Measurements from ENCODE around the gene PTPRO.

The PTPRO gene

GRCh38 chr12:15372352-15372751, 50.0 kb downstream of the PTPRO start:
- DNase-seq (ENCODE audit: low spot score in 2 of 2), result no peak
- H3K36me3 ChIP-seq (replicated peaks), result no peaks in the 10 kb centered on the region
- H3K27me3 ChIP-seq (ENCODE audit: low read depth), result no peaks in the 10 kb centered on the region
- no peak overlapping the region for H3K4me3 ChIP-seq
- no peaks in the 10 kb centered on the region for H3K9me3 ChIP-seq
- H3K4me1 ChIP-seq, result no peaks in the 10 kb centered on the region
- in situ Hi-C loops (cut with MboI; ENCODE audit: low sequenced_read_pairs), result no loop called here

DNA sequence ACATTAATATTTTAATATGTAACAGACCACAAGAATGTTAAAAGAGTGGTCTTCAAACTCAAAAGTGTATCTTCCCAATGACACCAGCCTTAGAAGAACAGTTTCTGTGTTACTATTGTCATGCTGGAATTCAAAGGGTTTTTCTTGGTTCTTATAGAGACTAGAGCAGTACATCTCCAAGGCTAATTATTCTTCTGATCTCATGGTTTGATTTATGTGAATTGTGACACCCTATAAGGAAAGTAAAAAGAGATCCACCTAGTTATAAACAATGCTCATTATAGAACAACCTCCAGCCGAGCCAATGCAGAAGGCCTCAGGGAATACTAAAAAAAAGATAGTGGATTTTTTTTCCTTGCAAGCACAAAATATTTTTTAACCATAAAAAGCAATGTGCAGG, 65.5 kb downstream of the PTPRO start:
- in situ Hi-C loops (cut with MboI; ENCODE audit: low sequenced_read_pairs), result no loop called here
- no peak overlapping the region for H3K4me3 ChIP-seq
- no peaks in the 10 kb centered on the region for H3K9me3 ChIP-seq
- no peak for DNase-seq (ENCODE audit: low spot score in 2 of 2)
- no peaks in the 10 kb centered on the region; the same call in 1 of the 2 replicates for H3K27me3 ChIP-seq (ENCODE audit: low read depth)
- H3K36me3 ChIP-seq (replicated peaks), result no peaks in the 10 kb centered on the region
- H3K4me1 ChIP-seq, result no peaks in the 10 kb centered on the region

DNA sequence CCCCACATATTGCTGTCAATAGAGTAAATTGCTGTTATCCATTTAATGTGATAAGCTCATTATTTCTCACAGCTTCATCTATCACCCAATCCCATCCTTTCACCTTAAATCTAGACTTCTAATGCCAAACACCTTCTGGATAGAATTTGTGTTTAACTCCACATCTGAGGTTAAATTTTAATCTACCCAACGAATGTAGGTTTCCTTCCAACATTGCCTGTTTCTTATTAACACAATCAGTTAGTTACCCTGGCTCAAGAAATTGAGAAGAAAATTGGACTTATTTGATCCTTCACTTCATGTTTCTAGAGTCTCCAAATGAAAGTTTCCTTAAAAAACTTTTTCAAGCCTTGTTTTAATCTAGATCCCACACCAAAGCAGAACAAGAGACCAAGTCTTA, 67.3 kb downstream of the PTPRO start:
- Histone ChIP-seq H3K27me3 (ENCODE audit: low read depth) (no peaks in the 10 kb centered on the region; the same call in 1 of the 2 replicates), H3K9me3 (no peaks in the 10 kb centered on the region), H3K4me1 (no peaks in the 10 kb centered on the region), H3K4me3 (no peak overlapping the region), H3K36me3 (replicated peaks) (no peaks in the 10 kb centered on the region)
- in situ Hi-C loops (cut with MboI; ENCODE audit: low sequenced_read_pairs), result no loop called here
- no peak for DNase-seq (ENCODE audit: low spot score in 2 of 2)

DNA sequence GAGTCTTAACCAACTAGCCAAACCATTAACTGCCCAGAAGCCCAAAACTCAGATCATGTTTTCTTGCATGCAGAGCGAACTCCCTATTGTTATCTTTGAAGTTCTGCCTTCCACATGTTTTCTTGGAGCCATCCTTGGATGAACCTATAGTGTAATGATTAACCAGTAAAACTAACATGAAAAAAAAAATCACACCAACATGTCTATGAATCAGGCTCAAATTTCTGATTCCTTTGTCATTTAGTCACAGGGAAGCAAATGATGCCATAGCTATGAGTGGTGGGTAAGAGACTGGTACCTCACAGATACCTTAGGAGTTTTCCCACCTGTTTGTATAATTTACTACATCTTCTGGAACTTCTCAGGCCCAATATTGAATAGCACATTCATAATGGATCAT, 70.7 kb downstream of the PTPRO start:
- H3K4me3 ChIP-seq, result no peak overlapping the region
- in situ Hi-C loops (cut with MboI; ENCODE audit: low sequenced_read_pairs), result no loop called here
- no peaks in the 10 kb centered on the region for H3K36me3 ChIP-seq (replicated peaks)
- no peaks in the 10 kb centered on the region for H3K4me1 ChIP-seq
- no peaks in the 10 kb centered on the region for H3K9me3 ChIP-seq
- DNase-seq (ENCODE audit: low spot score in 2 of 2), result no peak
- no peaks in the 10 kb centered on the region; the same call in none of the 2 replicates for H3K27me3 ChIP-seq (ENCODE audit: low read depth)

DNA sequence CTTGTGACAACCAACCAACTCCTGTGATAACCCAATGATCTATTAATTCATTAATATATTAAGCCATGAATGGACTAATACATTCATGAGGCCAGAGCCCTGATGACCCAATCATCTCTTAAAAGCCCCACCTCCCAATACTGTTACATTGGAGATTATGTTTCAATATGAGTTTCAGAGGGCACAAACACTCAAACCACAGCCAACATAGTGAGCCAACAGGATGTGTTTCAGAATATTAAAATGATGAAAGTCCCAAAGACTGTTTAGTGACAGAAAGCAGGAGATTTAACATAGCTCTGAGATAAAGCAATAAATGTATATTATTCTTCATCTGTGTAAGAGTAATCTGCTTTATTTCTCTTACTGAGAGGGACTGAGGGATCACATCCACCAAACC, 71.7 kb downstream of the PTPRO start:
- no peaks in the 10 kb centered on the region for H3K9me3 ChIP-seq
- no peak overlapping the region for H3K4me3 ChIP-seq
- in situ Hi-C loops (cut with MboI; ENCODE audit: low sequenced_read_pairs), result no loop called here
- H3K36me3 ChIP-seq (replicated peaks), result no peaks in the 10 kb centered on the region
- no peak for DNase-seq (ENCODE audit: low spot score in 2 of 2)
- no peaks in the 10 kb centered on the region; the same call in 1 of the 2 replicates for H3K27me3 ChIP-seq (ENCODE audit: low read depth)
- H3K4me1 ChIP-seq, result no peaks in the 10 kb centered on the region

DNA sequence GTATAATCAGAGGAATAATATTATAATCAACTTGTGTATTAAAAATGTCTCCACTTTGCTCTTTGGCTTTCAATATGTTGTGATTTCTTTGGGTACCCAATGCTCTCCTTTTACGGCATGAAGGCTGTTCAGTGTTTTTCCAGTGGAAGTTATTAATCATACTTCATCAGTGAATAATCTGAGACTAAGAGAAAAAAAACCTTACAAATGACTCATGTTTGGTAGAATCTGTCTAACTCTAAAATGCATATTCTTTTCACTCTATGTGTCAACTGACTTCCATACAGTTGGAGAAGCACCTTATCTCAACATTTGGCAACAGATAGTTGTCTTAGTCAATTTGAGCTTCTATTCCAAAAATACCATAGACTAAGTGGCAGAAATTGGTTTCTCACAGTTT, 82.2 kb downstream of the PTPRO start:
- H3K9me3 ChIP-seq, result no peaks in the 10 kb centered on the region
- no peak overlapping the region for H3K4me3 ChIP-seq
- H3K36me3 ChIP-seq (replicated peaks), result no peaks in the 10 kb centered on the region
- no peaks in the 10 kb centered on the region for H3K4me1 ChIP-seq
- no peaks in the 10 kb centered on the region for H3K27me3 ChIP-seq (ENCODE audit: low read depth)
- in situ Hi-C loops (cut with MboI; ENCODE audit: low sequenced_read_pairs), result no loop called here
- DNase-seq (ENCODE audit: low spot score in 2 of 2), result no peak

- Histone ChIP-seq H3K9me3 (no peaks in the 10 kb centered on the region), H3K4me3 (no peak overlapping the region), H3K4me1 (no peaks in the 10 kb centered on the region), H3K36me3 (replicated peaks) (no peaks in the 10 kb centered on the region), H3K27me3 (ENCODE audit: low read depth) (no peaks in the 10 kb centered on the region)
- DNase-seq (ENCODE audit: low spot score in 2 of 2), result no peak
- in situ Hi-C loops (cut with MboI; ENCODE audit: low sequenced_read_pairs), result no loop called here
These were observed 83.3 kb downstream of the PTPRO start for GRCh38 chr12:15405606-15406005.

GRCh38 chr12:15407025-15407424, 84.7 kb downstream of the PTPRO start:
- H3K4me3 ChIP-seq, result no peak overlapping the region
- H3K4me1 ChIP-seq, result no peaks in the 10 kb centered on the region
- no peaks in the 10 kb centered on the region for H3K9me3 ChIP-seq
- no peaks in the 10 kb centered on the region for H3K36me3 ChIP-seq (replicated peaks)
- no peaks in the 10 kb centered on the region for H3K27me3 ChIP-seq (ENCODE audit: low read depth)
- in situ Hi-C loops (cut with MboI; ENCODE audit: low sequenced_read_pairs), result no loop called here
- DNase-seq (ENCODE audit: low spot score in 2 of 2), result no peak

DNA sequence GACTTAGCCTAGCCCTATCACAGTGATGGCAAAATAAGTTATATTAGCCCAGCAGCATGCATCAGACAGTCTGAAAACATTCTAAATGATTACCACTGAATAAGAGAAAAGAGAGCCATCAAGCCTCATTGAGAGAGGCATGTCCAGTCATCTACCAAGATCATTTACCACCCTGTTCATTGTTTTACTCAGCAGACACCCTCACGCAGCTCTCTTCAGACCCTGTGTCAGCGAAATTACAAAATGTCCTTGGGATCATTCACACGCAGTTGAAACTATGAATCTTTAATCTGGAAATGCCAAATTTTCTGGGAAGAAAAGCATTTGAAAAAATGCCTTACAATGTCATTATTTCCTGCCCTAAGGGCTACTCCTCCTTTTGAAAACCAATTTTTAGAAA, 89.5 kb downstream of the PTPRO start:
- H3K4me1 ChIP-seq, result no peaks in the 10 kb centered on the region
- DNase-seq (ENCODE audit: low spot score in 2 of 2), result no peak
- no peaks in the 10 kb centered on the region for H3K9me3 ChIP-seq
- H3K36me3 ChIP-seq (replicated peaks), result no peaks in the 10 kb centered on the region
- in situ Hi-C loops (cut with MboI; ENCODE audit: low sequenced_read_pairs), result no loop called here
- H3K27me3 ChIP-seq (ENCODE audit: low read depth), result no peaks in the 10 kb centered on the region
- no peak overlapping the region for H3K4me3 ChIP-seq

- H3K36me3 ChIP-seq (replicated peaks), result no peaks in the 10 kb centered on the region
- no peaks in the 10 kb centered on the region for H3K9me3 ChIP-seq
- no peak for DNase-seq (ENCODE audit: low spot score in 2 of 2)
- no peaks in the 10 kb centered on the region for H3K27me3 ChIP-seq (ENCODE audit: low read depth)
- no peaks in the 10 kb centered on the region for H3K4me1 ChIP-seq
- in situ Hi-C loops (cut with MboI; ENCODE audit: low sequenced_read_pairs), result no loop called here
- H3K4me3 ChIP-seq, result no peak overlapping the region
These were observed 95.4 kb downstream of the PTPRO start for GRCh38 chr12:15417691-15418090.

- DNase-seq (ENCODE audit: low spot score in 2 of 2), result no peak
- Histone ChIP-seq H3K4me3 (no peak overlapping the region), H3K27me3 (ENCODE audit: low read depth) (no peaks in the 10 kb centered on the region), H3K4me1 (no peaks in the 10 kb centered on the region), H3K9me3 (no peaks in the 10 kb centered on the region), H3K36me3 (replicated peaks) (no peaks in the 10 kb centered on the region)
- in situ Hi-C loops (cut with MboI; ENCODE audit: low sequenced_read_pairs), result no loop called here
These were observed 101.3 kb downstream of the PTPRO start for GRCh38 chr12:15423629-15424028.

DNA sequence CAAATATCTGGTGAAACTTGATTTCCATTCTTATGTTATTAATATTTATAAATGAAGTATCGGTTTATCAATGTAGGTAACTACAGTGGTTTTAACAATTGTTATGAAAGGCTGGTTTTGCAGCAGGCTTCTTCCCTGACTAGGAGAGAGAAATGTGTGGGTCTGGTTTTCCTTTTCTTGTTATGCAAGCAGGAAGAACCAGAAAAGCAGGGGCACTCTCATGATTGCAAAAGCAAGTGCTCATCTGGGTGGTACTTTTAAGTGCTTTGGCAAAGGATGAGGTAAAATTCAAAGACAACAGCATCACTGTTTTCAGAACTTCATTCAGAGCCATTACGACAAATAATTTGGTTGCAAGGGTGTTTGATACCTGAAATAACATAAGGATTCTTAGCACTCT, 105.6 kb downstream of the PTPRO start:
- in situ Hi-C loops (cut with MboI; ENCODE audit: low sequenced_read_pairs), result no loop called here
- DNase-seq (ENCODE audit: low spot score in 2 of 2), result no peak
- no peaks in the 10 kb centered on the region for H3K27me3 ChIP-seq (ENCODE audit: low read depth)
- H3K4me1 ChIP-seq, result no peaks in the 10 kb centered on the region
- H3K4me3 ChIP-seq, result no peak overlapping the region
- no peaks in the 10 kb centered on the region for H3K36me3 ChIP-seq (replicated peaks)
- H3K9me3 ChIP-seq, result no peaks in the 10 kb centered on the region

- Histone ChIP-seq H3K4me1 (no peaks in the 10 kb centered on the region), H3K36me3 (replicated peaks) (no peaks in the 10 kb centered on the region), H3K4me3 (no peak overlapping the region), H3K9me3 (no peaks in the 10 kb centered on the region), H3K27me3 (ENCODE audit: low read depth) (no peaks in the 10 kb centered on the region)
- DNase-seq (ENCODE audit: low spot score in 2 of 2), result no peak
- in situ Hi-C loops (cut with MboI; ENCODE audit: low sequenced_read_pairs), result no loop called here
These were observed 106.3 kb downstream of the PTPRO start for GRCh38 chr12:15428632-15429031.

DNA sequence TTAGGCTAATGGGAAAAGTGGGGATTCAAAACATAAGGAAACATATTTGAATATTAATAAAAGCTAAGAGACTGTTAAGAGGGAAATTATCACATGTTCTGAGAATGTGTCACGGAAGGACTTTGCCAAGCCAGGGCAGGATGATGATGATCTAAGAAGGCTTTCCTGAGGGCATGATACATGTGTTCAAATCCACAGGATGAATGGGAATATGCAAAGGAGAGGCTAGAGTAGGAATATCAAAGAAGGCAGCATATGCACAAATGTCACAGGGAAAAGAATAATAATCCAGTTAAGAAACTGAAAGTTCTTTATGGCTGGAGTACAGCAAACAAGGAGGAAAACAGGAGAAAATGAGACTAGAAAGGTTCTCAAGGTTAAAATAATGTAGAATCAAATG, 107.0 kb downstream of the PTPRO start:
- DNase-seq (ENCODE audit: low spot score in 2 of 2), result no peak
- no peak overlapping the region for H3K4me3 ChIP-seq
- no peaks in the 10 kb centered on the region for H3K36me3 ChIP-seq (replicated peaks)
- in situ Hi-C loops (cut with MboI; ENCODE audit: low sequenced_read_pairs), result no loop called here
- H3K4me1 ChIP-seq, result no peaks in the 10 kb centered on the region
- no peaks in the 10 kb centered on the region for H3K9me3 ChIP-seq
- no peaks in the 10 kb centered on the region for H3K27me3 ChIP-seq (ENCODE audit: low read depth)

GRCh38 chr12:15435597-15435996, 113.3 kb downstream of the PTPRO start:
- Histone ChIP-seq H3K27me3 (ENCODE audit: low read depth) (no peaks in the 10 kb centered on the region), H3K9me3 (no peaks in the 10 kb centered on the region), H3K4me3 (no peak overlapping the region), H3K4me1 (no peaks in the 10 kb centered on the region), H3K36me3 (replicated peaks) (no peaks in the 10 kb centered on the region)
- DNase-seq (ENCODE audit: low spot score in 2 of 2), result no peak
- in situ Hi-C loops (cut with MboI; ENCODE audit: low sequenced_read_pairs), result no loop called here

All from HAP-1 (cell line).